MM.1S (cell line): ENCODE measurements around the gene HMG20A.

Experiments used
- DNase-seq: peaks from one replicate; pipeline ENCODE4 v3.0.0-alpha.2; 2015
- H2AFZ ChIP-seq: fragments of 300-600 bp; sonication (generic); 2 replicates; pipeline ENCODE4 v1.6.0; 2016; ENCODE audit warnings: antibody characterized with exemption, low read length
- H3F3A ChIP-seq: fragments of 300-600 bp; sonication (generic); 2 replicates; pipeline ENCODE4 v1.6.1; 2016; ENCODE audit warnings: mild to moderate bottlenecking, antibody characterized with exemption, low read length, moderate library complexity, mixed read lengths; ENCODE audit not compliant: insufficient read depth
- H3K27ac ChIP-seq: fragments of 300-600 bp; sonication (generic); 2 replicates; pipeline ENCODE4 v1.5.1; 2016; ENCODE audit warnings: mild to moderate bottlenecking, low read length
- H3K27me3 ChIP-seq: fragments of 300-600 bp; sonication (generic); replicated peaks from 2 replicates; pipeline ENCODE4 v1.6.0; 2016; ENCODE audit warnings: low read length; ENCODE audit not compliant: insufficient read depth
- H3K36me3 ChIP-seq: fragments of 300-600 bp; sonication (generic); replicated peaks from 2 replicates; pipeline ENCODE4 v1.6.1; 2016; ENCODE audit warnings: mild to moderate bottlenecking, low read length, mixed read lengths; ENCODE audit not compliant: insufficient read depth
- H3K4me1 ChIP-seq: fragments of 300-600 bp; sonication (generic); 2 replicates; pipeline ENCODE4 v1.6.1; 2016; ENCODE audit warnings: low read length, mixed read lengths
- H3K4me2 ChIP-seq: fragments of 300-600 bp; sonication (generic); 2 replicates; pipeline ENCODE4 v1.6.0; 2016; ENCODE audit warnings: low read depth, low read length
- H3K4me3 ChIP-seq: fragments of 300-600 bp; sonication (generic); 2 replicates; pipeline ENCODE4 v1.5.1; 2016; ENCODE audit warnings: low read length, mixed read lengths
- H3K79me2 ChIP-seq: fragments of 300-600 bp; sonication (generic); 2 replicates; pipeline ENCODE4 v1.6.1; 2016; ENCODE audit warnings: mixed run types, low read length, mixed read lengths
- H3K9ac ChIP-seq: fragments of 300-600 bp; sonication (generic); 2 replicates; pipeline ENCODE4 v1.6.1; 2016; ENCODE audit warnings: low read length, mixed read lengths
- H3K9me2 ChIP-seq: fragments of 300-600 bp; sonication (generic); replicated peaks from 2 replicates; pipeline ENCODE4 v1.6.1; 2016; ENCODE audit warnings: mild to moderate bottlenecking, low read length, mixed read lengths; ENCODE audit not compliant: insufficient read depth
- H3K9me3 ChIP-seq: fragments of 300-600 bp; sonication (generic); replicated peaks from 2 replicates; pipeline ENCODE4 v1.6.1; 2016; ENCODE audit warnings: mild to moderate bottlenecking, low read length, mixed read lengths; ENCODE audit not compliant: insufficient read depth
- H4K20me1 ChIP-seq: fragments of 300-600 bp; sonication (generic); 2 replicates; pipeline ENCODE4 v1.6.1; 2016; ENCODE audit warnings: mild to moderate bottlenecking, low read length, moderate library complexity, mixed read lengths; ENCODE audit not compliant: insufficient read depth
- CTCF ChIP-seq: fragments of 300-600 bp; sonication (generic); IDR thresholded peaks from 2 replicates; pipeline ENCODE4 v1.5.1; 2016; ENCODE audit warnings: antibody characterized with exemption, low read length, mixed read lengths
- EZH2 ChIP-seq: fragments of 300-600 bp; sonication (generic); optimal IDR thresholded peaks from 2 replicates; pipeline ENCODE3; 2017; ENCODE audit warnings: low read depth, mild to moderate bottlenecking, antibody characterized with exemption, low read length, mixed read lengths
- EZH2phosphoT487 ChIP-seq: fragments of 300-600 bp; sonication (generic); IDR thresholded peaks from 2 replicates; pipeline ENCODE4 v1.6.1; 2018; ENCODE audit warnings: antibody characterized with exemption, low read length

The HMG20A gene

GRCh38 chr15:77474310-77474988 lies 53.8 kb downstream of the HMG20A start:
- H3K4me2 ChIP-seq: no peak overlapping the region
- TF ChIP-seq CTCF: no peak
- no peak overlapping the region for H2AFZ ChIP-seq
- no peaks in the 10 kb centered on the region for H3K9me3 ChIP-seq
- no peaks in the 10 kb centered on the region for H3K9me2 ChIP-seq
- no peaks in the 10 kb centered on the region for H3K79me2 ChIP-seq
- H3K4me1 ChIP-seq: no peaks in the 10 kb centered on the region
- H3K27me3 ChIP-seq: no peaks in the 10 kb centered on the region
- H3K4me3 ChIP-seq: no peak overlapping the region
- no peaks in the 10 kb centered on the region for H4K20me1 ChIP-seq
- no peak overlapping the region for H3K9ac ChIP-seq
- no peaks in the 10 kb centered on the region for H3F3A ChIP-seq
- DNase-seq: no peak
- no peak overlapping the region for H3K27ac ChIP-seq
- no peaks in the 10 kb centered on the region; the same call in 1 of the 2 replicates for H3K36me3 ChIP-seq

GRCh38 chr15:77475001-77475400 lies 54.3 kb downstream of the HMG20A start:
- no peaks in the 10 kb centered on the region for H3F3A ChIP-seq
- no peaks in the 10 kb centered on the region for H3K9me3 ChIP-seq
- H3K4me3 ChIP-seq: no peak overlapping the region
- H4K20me1 ChIP-seq: no peaks in the 10 kb centered on the region
- no peaks in the 10 kb centered on the region; the same call in 1 of the 2 replicates for H3K36me3 ChIP-seq
- no peaks in the 10 kb centered on the region for H3K27me3 ChIP-seq
- H3K9me2 ChIP-seq: no peaks in the 10 kb centered on the region
- H3K9ac ChIP-seq: no peak overlapping the region
- TF ChIP-seq CTCF (no peak), EZH2phosphoT487 (no peak)
- no peaks in the 10 kb centered on the region for H3K79me2 ChIP-seq
- no peak overlapping the region for H2AFZ ChIP-seq
- H3K4me2 ChIP-seq: no peak overlapping the region
- no peak for DNase-seq
- H3K27ac ChIP-seq: no peak overlapping the region
- no peaks in the 10 kb centered on the region for H3K4me1 ChIP-seq

- DNase-seq: no peak
- H3K36me3 ChIP-seq: no peaks in the 10 kb centered on the region; the same call in 1 of the 2 replicates
- TF ChIP-seq EZH2: no peak
- TF ChIP-seq CTCF: no peak
- no peak for TF ChIP-seq EZH2phosphoT487
These were observed 55.2 kb downstream of the HMG20A start for GRCh38 chr15:77475898-77476297.

More at GRCh38 chr15:77475898-77476297, 55.2 kb downstream of the HMG20A start:
- H3K79me2 ChIP-seq: no peaks in the 10 kb centered on the region
- H3K4me2 ChIP-seq: no peak overlapping the region
- no peaks in the 10 kb centered on the region for H3K9me2 ChIP-seq
- no peaks in the 10 kb centered on the region for H3K9me3 ChIP-seq
- no peak overlapping the region for H2AFZ ChIP-seq
- no peaks in the 10 kb centered on the region for H3F3A ChIP-seq
- no peak overlapping the region for H3K4me3 ChIP-seq
- no peak overlapping the region for H3K9ac ChIP-seq
- no peaks in the 10 kb centered on the region for H3K27me3 ChIP-seq
- H4K20me1 ChIP-seq: no peaks in the 10 kb centered on the region
- H3K4me1 ChIP-seq: no peaks in the 10 kb centered on the region
- H3K27ac ChIP-seq: no peak overlapping the region
